Left ventricle myocardium inferior (tissue), 1 donor: Measurements from ENCODE around the gene PIK3R6. TPM values are rescaled to one million over a fixed set of nuclear protein-coding genes. Genes with fewer than 3 reads are reported as not detected.

ENCODE experiments used
- DNase-seq: peaks from one replicate; pipeline ENCODE4 v3.0.0-alpha.2; 2020
- H3K27ac ChIP-seq: fragments of 200-600 bp; replicated peaks from 2 replicates; pipeline ENCODE4 v1.8.0; 2021
- H3K27me3 ChIP-seq: fragments of 200-600 bp; 2 replicates; pipeline ENCODE4 v1.8.0; 2021; ENCODE audit warnings: low read depth
- H3K36me3 ChIP-seq: fragments of 200-600 bp; 2 replicates; pipeline ENCODE4 v1.8.0; 2021
- H3K4me1 ChIP-seq: fragments of 200-600 bp; 2 replicates; pipeline ENCODE4 v1.8.0; 2021
- H3K4me3 ChIP-seq: fragments of 200-600 bp; 2 replicates; pipeline ENCODE4 v1.8.0; 2021; ENCODE audit warnings: mild to moderate bottlenecking, moderate library complexity
- H3K9me3 ChIP-seq: fragments of 200-600 bp; replicated peaks from 2 replicates; pipeline ENCODE4 v1.8.0; 2021
- CTCF ChIP-seq: fragments of 200-600 bp; IDR thresholded peaks from 2 replicates; pipeline ENCODE4 v1.8.0; 2021; ENCODE audit warnings: antibody characterized with exemption, mild to moderate bottlenecking, borderline replicate concordance
- intact Hi-C: fragments of 100-400 bp; cut with micrococcal nuclease; formaldehyde crosslinking; loops from one replicate; pipeline ENCODE4 v1.11.0; 2022
- total RNA-seq: library from RNA; stranded (reverse); fragmentation: NEBNext Ultra II Directional; extraction: Animal tissue kit (Norgen Biotek cat#: 25700); gene quantifications from one replicate; pipeline ENCODE4 v1.2.1, GENCODE V29; 2021
- donor health status: DM: no; HTN: yes; CAD: no; lungs with severe emphysema.

PIK3R6 gene
- total RNA-seq, 1 donor from 2014 or later, result 1.2 TPM

- Histone ChIP-seq H3K36me3 (no peaks in the 10 kb centered on the region), H3K27ac (no peak overlapping the region), H3K9me3 (no peaks in the 10 kb centered on the region), H3K4me3 (no peak overlapping the region), H3K4me1 (peaks cover 9% of the 10 kb centered on the region), H3K27me3 (peaks cover 14% of the 10 kb centered on the region)
- intact Hi-C loops, result no loop called here
- no peak for TF ChIP-seq CTCF
- no peak for DNase-seq
These were observed 69.2 kb downstream of the PIK3R6 start for GRCh38 chr17:8798176-8798845.

DNA sequence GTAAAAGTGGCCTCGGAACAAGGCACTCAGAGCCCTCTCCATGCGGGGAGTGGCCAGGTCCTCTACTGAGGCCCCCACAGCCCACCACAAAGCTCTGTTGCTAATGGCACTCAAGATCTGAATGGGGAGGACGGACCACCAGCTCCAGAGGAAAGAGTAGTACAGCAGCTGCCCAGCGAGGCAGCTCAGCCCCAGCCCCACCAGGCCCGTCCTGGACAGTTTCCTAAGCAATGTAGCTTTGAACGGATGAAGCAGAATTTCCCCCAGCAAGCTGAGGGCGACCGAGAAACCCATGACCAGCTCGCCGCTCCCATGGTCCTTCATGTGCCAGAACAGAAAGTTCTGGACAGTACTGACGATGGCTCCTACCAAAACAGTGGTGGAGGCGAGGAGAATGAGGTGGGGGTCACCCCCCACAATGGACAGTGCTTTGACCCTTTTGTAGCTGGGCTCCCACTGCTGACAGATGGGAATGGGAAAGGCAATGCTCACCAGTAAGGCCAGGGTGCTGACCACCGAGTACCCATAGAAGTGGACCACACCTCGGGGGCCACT is 69.8 kb downstream of the PIK3R6 start:
- no peak for DNase-seq
- Histone ChIP-seq H3K9me3 (no peaks in the 10 kb centered on the region), H3K4me3 (no peak overlapping the region), H3K4me1 (peaks cover 9% of the 10 kb centered on the region), H3K27ac (no peak overlapping the region), H3K36me3 (no peaks in the 10 kb centered on the region), H3K27me3 (peaks cover 14% of the 10 kb centered on the region)
- TF ChIP-seq CTCF, result no peak
- intact Hi-C loops, result no loop called here

- DNase-seq, result no peak
- H3K27ac ChIP-seq, result no peak overlapping the region
- intact Hi-C loops, result no loop called here
These were observed 72.8 kb downstream of the PIK3R6 start for GRCh38 chr17:8794636-8795035.

DNA sequence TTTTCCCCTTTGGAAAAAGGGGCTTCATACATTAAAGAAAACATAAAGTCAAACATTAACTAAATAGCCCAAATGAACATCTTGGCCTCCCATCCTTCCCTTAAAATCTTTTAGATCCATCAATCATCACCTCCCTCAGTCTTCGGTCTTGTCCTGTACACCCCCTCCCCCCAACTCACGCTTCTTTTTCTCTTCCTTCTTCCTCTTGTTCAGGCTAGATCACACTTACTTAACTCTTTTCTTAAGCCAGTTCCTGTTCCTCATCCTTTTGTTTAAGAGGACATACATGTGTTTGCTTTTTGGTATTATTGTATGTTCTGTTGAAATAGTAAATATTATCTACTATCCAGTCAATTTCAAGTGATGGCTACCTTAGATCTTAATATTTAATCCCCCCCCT is 73.8 kb downstream of the PIK3R6 start:
- H3K27me3 ChIP-seq, result peaks cover 2% of the 10 kb centered on the region
- no peak for TF ChIP-seq CTCF
- DNase-seq, result no peak
- no peaks in the 10 kb centered on the region for H3K4me1 ChIP-seq
- no peak overlapping the region for H3K4me3 ChIP-seq
- H3K36me3 ChIP-seq, result no peaks in the 10 kb centered on the region
- H3K27ac ChIP-seq, result no peak overlapping the region
- intact Hi-C loops, result no loop called here
- H3K9me3 ChIP-seq, result peaks cover 12% of the 10 kb centered on the region

More at GRCh38 chr17:8794636-8795035, 72.8 kb downstream of the PIK3R6 start:
- H3K4me3 ChIP-seq, result no peak overlapping the region
- no peak for TF ChIP-seq CTCF
- H3K4me1 ChIP-seq, result peaks cover 5% of the 10 kb centered on the region
- H3K27me3 ChIP-seq, result peaks cover 10% of the 10 kb centered on the region
- H3K36me3 ChIP-seq, result no peaks in the 10 kb centered on the region
- H3K9me3 ChIP-seq, result peaks cover 12% of the 10 kb centered on the region

GRCh38 chr17:8792646-8793045 is 74.8 kb downstream of the PIK3R6 start:
- Histone ChIP-seq H3K27ac (no peak overlapping the region), H3K36me3 (no peaks in the 10 kb centered on the region), H3K9me3 (peaks cover 12% of the 10 kb centered on the region), H3K4me3 (no peak overlapping the region), H3K4me1 (no peaks in the 10 kb centered on the region), H3K27me3 (no peaks in the 10 kb centered on the region)
- intact Hi-C loops, result no loop called here
- TF ChIP-seq CTCF, result no peak
- no peak for DNase-seq
